Stimulated activated CD4-positive, alpha-beta T cell treated with anti-CD3 and anti-CD28 coated beads, Interleukin-12 subunit alpha, Interleukin-12 subunit beta, amount 100 ng/mL, for 4 hours (primary cell): ENCODE results near the gene PRR5.

ENCODE experiments used
- DNase-seq: peaks from one replicate; pipeline ENCODE4 v3.0.0-alpha.2; 2020

The PRR5 gene

DNA sequence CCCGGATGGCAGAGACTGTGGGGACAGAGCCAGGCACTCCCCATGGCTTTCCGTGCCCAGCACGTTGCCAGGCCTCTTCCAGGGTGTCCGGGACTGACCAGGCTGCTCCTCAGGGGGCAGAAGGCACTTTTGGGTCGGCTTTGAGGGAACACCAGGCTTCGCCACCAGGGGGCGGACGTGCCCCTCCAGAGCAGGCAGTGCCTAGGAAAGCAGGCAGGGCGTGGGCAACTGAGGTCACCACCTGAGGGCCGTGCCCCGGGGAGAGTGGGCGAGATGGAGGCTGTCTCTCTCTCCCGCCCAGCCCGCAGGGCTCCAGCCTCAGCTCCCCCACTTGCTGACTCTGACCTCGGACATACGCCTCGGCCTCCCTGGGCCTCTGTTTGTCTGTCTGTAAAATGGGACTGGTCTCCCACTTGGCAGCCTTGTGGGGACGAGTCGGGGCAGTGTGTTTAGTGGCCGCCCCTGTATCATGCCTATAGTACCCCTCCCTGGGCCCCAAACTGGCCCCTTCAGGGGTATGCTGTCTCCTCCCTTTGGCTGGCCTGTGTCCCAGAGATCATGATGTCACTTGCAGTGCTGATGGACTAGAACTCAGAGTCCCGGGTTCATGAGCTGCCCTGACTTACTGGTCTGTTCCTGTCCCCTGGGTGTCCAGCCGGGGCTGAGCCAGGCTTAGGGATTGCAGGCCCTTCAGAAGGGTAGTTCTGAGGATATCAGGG, 4.4 kb upstream of the PRR5 start:
- peak; percentile 87 for DNase-seq

DNA sequence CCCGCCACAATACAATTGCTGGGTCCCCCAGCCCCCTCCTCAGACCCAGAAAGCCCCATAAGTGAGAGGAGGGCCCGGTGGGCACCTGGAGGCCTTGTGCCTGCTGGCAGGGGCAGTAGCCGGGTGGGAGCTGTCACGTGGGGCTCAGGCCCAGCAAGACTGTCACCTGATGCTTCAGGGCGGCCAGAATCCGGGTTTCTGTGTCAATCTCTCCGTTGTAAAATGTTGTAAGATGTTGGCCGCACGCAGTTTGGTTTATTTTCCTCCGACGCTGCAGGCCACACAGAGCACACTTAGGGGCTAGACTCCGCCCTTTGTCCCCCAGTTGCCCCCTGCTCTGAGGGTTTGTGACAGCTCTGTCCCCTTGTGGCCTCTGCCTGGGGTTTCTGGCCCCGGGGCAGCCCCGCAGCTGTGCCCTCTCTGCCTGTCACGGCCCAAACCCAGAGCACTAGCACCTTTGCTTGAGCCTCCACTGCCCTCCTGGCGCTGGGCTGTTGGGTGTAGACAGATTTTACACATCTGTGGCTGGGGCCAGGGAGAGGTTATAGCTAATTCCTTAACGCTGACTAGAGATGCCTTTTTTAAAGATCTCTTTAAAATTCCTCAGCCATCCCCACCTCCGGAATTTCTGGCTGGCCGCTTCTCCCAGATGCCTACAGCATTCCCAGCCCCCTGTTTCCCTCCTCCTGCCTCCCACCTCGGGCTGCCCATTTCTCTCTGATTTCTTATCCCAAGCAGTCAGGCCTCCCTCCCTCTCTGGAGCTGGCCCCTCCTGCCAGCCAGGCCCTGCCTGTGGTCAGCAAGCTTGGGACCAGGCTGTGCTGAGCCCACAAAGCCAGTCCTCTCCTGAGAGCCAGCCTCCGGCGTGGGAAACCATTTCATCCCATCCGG, 3.2 kb upstream of the PRR5 start:
- no peak for DNase-seq

- no peak for DNase-seq
These were observed 1.5 kb upstream of the PRR5 start for GRCh38 chr22:44700456-44700855.

GRCh38 chr22:44701187-44701790, 715 bp upstream of the PRR5 start:
- no peak for DNase-seq

DNA sequence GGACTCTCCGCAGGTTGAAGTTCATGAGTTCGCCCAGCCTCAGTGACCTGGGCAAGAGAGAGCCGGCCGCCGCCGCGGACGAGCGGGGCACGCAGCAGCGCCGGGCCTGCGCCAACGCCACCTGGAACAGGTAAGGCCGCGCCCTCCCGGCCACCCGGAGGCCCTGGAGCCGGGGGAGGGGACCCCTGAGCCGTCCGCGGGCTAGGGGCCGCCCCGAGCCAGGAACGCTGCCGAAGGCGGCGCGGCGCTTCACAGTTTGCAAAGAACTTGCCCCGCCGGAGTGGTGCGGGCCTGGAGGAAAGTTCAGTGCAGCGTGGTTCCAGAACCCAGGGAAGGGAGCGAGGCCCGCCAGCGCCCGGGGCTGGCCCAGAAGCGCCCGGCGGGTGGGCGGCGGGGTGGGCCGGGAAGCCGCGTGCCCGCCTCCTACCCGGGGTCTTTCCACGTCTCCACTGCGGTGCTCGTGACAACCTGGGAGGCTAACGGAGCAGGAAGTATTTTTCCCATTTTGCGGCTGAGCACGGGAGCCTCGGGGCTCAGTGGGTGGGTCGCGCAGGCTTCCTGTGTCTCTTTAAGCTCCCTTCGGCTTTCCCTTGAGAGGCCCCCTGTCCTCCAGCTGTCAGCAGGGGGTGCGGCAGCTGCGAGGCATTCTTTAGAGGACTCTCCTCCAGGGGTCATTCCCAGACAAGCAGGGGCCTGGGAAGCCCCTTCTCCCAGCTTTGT, 635 bp downstream of the PRR5 start:
- DNase-seq, result peak; percentile 29

DNA sequence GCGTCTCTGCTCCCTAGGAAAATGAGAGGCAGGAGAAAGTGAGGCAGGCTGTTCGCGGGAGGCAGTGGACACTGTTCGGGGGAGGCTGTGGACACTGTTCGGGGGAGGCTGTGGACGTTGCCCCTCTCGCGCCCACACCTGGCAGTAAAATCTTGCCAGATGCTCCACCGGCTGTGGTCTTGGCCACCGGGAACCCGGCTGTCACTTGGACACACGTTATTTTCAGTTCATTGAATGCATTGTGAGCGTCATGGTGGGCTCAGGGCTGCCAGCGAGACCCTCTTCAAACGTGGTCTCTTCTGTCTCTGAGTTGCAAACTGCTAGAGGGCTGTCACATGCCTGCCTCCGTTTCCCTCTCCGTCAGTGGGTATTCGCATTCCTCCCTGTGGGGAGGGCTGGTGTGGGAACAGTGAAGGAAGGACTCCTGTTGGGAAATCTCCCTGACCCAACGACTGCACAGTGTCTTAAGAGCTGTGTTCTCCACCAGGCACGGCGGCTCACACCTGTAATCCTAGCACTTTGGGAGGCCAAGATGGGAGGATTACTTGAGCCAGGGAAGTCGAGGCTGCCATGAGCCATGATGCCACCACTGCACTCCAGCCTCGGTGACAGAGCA, 1.4 kb downstream of the PRR5 start:
- DNase-seq, result no peak

- no peak for DNase-seq
These were observed 2.4 kb downstream of the PRR5 start for GRCh38 chr22:44704159-44705021.

- DNase-seq, result no peak
These were observed 3.0 kb downstream of the PRR5 start for GRCh38 chr22:44705022-44705297.

DNA sequence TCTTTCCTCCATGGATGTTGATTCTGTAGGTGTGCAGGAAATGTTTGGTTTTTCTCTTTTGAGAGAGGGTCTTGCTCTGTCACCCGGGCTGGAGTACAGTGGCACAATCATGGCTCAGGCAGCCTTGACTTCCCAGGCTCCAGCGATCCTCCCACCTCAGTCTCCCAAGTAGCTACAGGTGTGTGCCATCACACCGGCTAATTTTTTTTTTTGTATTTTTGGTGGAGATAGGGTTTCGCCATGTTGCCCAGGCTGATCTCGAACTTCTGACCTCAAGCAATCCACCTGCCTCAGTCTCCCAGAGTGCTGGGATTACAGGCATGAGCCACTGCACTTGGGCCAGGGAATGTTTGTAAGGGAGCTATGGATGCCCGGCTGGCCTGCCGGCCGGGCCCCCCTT, 4.5 kb downstream of the PRR5 start:
- no peak for DNase-seq

GRCh38 chr22:44707178-44707577, 5.2 kb downstream of the PRR5 start:
- no peak for DNase-seq

DNA sequence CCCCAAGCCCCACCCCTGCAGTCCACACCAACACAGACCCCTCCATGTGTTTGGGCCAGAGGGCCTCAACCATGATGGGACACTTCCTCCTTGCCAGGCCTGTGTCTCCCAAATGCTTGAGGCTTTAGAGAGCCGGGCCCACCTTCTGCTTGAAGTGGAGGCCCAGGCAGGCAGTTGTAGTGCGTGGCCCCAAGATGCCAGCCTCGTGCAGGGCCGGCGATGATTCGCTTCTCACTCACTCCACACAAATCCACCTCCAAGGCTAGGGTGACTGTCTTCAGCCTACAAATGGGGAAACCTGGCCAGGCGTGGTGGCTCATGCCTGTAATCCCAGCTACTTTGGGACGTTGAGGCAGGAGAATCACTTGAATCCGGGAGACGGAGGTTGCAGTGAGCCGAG, 5.7 kb downstream of the PRR5 start:
- DNase-seq, result no peak

DNA sequence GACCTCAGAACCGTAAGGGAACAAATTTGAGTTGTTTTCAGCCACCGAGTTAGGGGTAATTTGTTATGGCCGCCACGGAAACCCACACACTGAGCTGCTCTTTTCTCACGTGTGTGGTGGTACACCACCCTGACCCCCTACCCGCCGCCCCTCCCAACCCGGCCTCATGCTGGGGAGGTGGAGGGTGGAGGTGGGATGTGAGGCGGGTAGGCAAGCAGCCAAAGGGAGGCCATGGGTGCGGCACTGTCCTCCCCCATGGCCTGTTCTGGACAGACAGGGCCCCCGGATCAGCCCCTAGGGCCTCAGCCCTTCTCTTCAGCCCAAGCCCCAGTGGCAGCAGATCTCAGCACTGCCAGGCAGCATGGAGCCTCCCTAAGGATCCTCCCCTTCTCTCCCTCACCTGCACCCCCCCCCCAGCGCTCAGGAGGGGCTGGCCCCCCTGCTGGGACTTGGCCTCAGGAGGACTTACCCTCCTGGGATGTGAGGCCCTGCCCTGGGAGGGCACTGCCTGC, 7.9 kb downstream of the PRR5 start:
- no peak for DNase-seq

- DNase-seq, result no peak
These were observed 8.7 kb downstream of the PRR5 start for GRCh38 chr22:44710474-44711240.

DNA sequence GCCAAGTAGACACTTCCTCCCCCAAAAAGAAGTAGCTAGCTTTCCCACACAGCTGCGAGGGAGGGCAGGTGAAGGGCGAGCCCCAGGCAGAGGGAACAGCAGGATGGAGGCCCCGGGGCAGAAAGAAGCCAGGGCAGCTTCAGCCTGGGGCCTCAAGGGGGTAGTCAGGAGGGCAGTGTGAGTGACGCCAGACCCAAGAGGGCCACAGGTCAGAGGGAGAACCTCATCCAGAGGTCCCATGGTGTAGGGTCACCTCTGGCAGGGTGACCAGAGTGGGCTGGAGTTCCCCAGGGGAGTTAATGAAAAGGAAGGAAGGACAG, 9.2 kb downstream of the PRR5 start:
- DNase-seq, result no peak

GRCh38 chr22:44711690-44712555, 9.9 kb downstream of the PRR5 start:
- no peak for DNase-seq

DNA sequence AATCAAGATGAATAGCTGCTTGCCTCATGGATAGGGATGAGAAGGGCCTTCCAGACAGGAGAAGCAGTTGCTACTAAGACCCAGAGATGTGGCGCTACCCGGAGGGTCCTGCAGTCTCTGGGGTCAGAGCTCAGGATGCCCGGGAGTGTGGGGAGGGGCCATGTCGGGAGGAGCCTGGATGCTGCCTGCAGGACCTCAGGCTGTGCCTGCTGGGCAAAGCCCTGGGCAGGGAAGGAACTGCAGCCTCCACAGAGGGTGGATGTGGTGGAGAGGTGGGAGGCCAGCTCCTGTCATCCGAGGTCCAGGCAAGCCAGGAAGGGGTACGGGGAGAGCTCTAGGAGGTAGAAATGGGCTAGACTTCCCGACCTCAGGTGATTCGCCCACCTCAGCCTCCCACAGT, 11.0 kb downstream of the PRR5 start:
- no peak for DNase-seq

- no peak for DNase-seq
These were observed 12.8 kb downstream of the PRR5 start for GRCh38 chr22:44714703-44715350.

- no peak for DNase-seq
These were observed 16.4 kb downstream of the PRR5 start for GRCh38 chr22:44718418-44718817.

- DNase-seq, result no peak
These were observed 17.8 kb downstream of the PRR5 start for GRCh38 chr22:44719586-44720368.
